Activated T-helper 1 cell treated with Interleukin-2 at 50 U/mL for 16 hours (primary cell): ENCODE measurements around the gene XYLT1.
"Not testable (repeated sequence)": the region's sequence is repeated elsewhere in the genome, so short reads cannot be mapped to it uniquely, and the experiment has no call there.

Experiments
- DNase-seq: peaks from one replicate; pipeline ENCODE4 v3.0.0-alpha.2; 2020; ENCODE audit warnings: low read depth

The XYLT1 gene

GRCh38 chr16:17307504-17307903 lies 163.3 kb downstream of the XYLT1 start:
- DNase-seq = no peak

DNA sequence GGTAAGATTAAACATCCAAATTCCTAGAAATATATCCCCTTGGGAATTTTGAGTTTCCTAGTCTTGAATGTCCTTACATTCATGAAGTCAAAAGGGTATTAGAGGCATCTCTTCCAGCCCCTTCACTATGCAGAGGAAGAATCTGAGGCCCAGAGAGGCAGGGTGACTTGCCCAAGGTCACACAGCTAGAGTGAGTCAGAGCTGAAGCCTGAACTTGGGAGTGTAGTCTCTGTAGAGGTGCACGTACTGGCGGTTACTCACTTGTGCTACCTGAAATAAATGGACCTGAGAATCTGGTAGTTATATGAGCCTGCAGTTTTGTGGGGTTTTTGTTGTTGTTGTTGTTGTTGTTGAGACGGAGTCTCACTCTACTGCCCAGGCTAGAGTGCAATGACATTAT lies 164.0 kb downstream of the XYLT1 start:
- DNase-seq = no peak

DNA sequence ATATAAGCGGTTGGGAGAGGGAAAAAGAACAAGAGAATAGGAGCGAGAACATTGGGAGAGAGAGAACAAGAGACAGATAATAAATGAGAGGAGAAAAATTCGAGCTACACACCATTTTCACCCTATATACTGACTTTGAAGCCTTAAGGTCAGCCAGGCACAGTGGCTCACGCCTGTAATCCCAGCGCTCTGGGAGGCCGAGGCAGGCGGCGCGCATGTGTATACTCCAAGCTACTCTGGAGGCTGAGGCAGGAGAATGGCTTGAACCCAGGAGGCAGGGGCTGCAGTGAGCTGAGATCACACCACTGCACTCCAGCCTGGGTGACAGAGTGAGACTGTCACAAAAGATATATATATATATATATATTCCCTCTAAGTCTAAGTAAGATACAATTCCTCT lies 164.5 kb downstream of the XYLT1 start:
- not testable (repeated sequence) for DNase-seq

- DNase-seq = no peak
Measured at GRCh38 chr16:17305694-17306093, 165.1 kb downstream of the XYLT1 start.

- DNase-seq = no peak
Measured at GRCh38 chr16:17304491-17305119, 166.2 kb downstream of the XYLT1 start.

- DNase-seq = no peak
Measured at GRCh38 chr16:17304106-17304490, 166.7 kb downstream of the XYLT1 start.

GRCh38 chr16:17303101-17303500 lies 167.7 kb downstream of the XYLT1 start:
- no peak for DNase-seq

DNA sequence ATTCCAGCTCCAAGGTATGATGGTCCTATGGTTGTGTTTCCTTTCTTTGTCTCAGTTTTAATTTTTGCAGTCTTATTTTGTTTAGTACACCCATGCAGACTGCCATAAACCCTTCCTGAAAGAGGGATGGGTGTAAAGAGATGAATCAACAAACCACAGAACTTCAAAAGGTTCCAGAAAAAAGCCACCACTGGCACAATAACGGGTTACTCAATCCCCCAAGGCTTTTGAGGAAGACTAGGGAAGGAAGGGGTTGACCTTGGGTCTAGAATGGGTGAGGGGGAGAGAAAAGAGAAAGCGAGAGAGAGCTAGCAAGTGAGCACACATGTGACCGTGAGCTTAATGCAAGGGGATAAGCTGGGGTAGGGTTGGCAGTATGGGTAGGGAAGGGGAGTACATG lies 168.1 kb downstream of the XYLT1 start:
- DNase-seq = no peak

DNA sequence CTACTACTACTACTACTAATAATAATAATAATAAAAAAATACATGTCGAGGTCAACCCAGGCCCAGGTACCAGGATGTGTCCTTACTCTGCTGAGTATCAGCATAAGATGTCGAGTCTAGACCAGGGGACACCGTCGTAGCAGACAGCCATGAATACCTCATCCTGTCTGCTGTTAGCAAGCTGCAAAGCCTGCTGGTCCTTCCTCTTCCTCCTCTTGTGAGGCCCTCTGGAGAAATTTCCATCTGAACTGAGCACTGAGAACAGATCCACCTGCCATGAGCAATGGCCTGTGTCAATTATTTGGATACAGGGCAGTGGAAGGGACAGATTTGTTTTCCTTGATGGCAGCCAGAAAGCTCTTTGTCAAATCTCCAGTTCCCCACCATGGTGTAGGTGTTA lies 168.5 kb downstream of the XYLT1 start:
- no peak for DNase-seq

DNA sequence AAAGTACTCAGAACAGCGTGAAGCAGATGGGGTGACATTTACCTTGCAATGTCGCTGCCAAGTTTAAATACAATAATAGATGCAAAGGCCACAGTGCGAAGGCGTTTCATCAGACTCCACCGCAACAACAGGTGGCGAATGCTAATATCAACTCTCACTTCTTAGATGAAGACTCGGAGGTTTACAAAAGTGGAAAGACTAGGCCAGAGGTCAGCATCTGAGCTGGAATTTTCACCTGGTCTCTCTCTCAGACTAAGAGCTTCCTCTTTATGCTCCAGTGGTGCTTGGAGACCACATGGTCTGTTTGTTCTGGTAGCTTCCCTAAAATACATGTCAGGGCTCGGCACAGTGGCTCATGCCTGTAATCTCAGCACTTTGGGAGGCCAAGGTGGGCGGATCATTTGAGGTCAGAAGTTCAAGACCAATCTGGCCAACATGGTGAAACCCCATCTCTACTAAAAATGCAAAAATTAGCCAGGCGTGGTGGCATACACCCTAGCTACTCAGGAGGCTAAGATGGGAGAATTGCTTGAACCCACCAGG lies 169.1 kb downstream of the XYLT1 start:
- no peak for DNase-seq

- DNase-seq = no peak
Measured at GRCh38 chr16:17301184-17301583, 169.6 kb downstream of the XYLT1 start.

DNA sequence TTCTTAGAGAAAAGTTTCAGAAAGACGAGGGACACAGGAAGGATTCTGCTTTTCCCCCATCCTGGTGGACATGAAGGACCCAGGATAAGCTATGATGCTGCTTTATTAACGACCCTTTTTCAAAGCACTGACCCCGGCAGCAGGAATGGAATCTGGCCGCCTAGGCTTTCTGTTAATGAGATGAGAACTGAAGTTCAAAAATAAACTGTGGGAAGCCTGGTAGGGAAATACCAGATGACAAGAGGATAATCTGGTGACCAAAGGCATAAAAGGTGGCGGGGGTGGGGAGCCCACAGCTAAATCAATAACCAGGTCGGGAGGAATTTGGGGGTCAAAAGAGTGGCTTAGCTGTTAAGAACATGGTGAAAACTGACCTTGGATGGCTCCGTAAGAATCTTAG lies 171.0 kb downstream of the XYLT1 start:
- DNase-seq = no peak

DNA sequence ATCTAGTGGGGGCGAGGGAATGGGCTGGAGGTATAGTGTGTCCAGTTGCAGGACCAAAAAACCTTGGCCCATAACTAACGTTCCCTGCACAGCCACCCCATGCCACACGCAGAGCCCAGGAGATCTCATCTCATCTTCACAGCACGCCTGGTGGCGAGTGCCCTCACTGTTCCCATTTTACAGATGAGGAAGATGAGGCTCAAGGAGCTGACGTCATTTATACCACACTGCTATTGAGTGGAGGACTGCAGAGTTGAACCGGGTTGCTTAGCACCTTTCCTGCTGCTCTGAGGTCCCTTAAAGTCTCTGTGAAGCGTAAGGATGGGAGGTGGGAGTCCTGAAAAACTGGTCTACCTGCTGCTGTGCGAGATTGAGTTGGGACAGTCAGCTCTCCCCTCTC lies 172.5 kb downstream of the XYLT1 start:
- DNase-seq = no peak

DNA sequence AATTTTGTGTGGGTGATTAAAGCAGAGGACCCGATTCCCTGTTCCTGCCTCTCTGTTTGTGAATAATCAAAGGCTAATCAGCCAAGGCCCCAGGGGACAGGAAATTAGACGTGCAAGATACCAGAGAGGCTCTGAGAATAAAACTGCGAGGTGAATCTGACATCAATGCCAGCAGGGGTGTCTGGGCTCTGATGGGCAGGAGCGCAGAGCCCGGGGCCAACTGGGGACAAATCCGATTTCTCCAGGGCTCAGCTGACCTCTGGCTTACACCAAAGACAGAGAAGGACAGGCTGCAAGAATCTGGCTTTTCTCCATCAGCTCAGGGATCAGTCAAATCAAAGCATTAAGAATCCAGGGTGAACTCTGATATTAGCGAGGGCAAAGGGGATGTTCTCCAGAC lies 174.3 kb downstream of the XYLT1 start:
- no peak for DNase-seq

DNA sequence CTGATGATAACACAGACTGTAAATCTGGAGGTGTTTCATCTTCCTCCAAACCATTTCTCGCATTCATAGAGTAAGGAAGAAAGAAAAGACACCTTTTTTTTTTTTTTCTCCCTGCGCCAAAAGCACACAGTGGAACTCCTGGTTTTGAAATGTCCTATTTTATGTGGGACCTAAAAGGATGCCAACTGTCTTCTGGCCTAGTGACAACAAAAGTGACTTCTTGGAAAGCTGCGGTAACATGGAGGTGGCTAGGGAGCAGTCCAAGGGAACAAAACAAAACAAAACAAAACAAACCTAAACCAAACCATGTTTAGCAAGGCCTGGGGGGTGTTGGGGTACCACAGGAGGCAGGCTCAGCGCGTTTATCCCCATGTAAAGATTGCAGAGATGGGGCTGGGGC lies 174.8 kb downstream of the XYLT1 start:
- no peak for DNase-seq

DNA sequence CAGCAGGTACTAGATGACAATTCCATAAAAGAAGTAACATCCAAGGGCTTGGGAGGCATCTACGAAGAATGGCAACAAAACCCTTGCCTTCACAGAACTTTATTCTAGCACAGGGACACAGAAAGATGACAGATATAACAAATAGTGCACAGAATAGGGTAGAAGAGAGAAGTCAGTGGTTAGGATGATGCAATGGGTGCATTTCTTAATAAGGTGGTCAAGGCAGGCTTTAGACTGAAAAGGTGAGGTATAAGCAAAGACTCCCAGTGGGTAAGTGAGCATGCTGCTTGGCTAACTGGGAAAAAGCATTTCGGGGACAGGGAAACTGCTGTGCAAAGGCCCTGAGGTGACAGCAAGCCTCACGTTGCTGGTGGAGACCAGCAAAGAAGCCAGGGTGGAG lies 175.9 kb downstream of the XYLT1 start:
- no peak for DNase-seq

DNA sequence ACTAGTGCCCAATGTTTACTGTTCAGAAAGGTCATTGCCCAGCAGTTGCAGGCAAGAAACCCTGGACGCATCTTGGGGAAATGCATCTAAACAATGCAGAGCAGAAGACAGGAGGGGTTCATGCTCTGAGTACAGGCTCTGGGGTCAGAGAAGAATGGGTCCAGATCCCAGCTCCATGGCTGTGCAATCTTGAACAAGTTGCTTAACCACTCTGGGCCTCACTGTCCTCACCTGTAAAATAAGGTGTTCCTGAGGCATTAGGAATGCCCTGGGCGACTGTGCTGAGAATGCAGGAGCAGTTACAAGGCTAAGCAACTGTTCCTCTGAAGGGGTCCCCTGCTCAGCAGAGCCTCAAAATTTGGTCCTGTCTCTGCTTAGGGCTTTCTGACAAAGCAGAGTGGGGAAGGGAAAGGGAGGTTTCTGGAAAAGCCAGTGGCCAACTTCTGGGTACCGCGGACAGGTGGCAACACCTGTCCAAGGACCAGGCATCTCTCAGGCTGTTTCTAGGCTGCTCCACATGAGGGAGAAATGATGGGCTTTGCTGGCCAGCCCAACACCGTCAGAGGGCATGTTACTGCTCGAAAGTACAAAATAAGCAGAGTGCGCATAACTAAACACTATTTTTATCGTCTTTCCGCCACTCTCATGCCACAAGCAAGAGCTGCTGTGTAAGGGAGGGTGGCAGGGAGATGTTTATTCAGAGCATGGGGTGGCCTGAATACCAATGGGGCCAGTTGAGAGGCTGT lies 176.8 kb downstream of the XYLT1 start:
- no peak for DNase-seq

DNA sequence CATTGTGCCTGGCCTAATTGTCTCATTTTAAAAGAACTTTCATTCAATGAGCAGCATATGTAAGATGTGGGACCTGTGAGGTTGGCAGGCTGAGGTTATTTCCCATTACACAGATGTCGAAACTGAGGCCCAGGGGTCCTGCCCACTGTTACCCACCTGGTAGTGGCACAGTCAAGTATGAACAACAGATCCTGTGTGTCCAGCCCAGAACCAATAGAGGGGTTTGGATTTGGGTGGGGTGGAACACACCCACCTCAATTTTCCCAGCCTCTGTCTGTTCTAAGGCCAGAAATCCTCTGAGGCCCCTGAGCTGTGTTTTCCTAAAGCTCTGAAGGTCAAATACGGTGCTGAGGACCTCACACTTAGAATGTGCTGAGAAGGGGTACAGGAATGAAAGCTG lies 179.5 kb downstream of the XYLT1 start:
- no peak for DNase-seq

GRCh38 chr16:17289674-17290635 lies 180.8 kb downstream of the XYLT1 start:
- no peak for DNase-seq

- no peak for DNase-seq
Measured at GRCh38 chr16:17289050-17289449, 181.7 kb downstream of the XYLT1 start.

- no peak for DNase-seq
Measured at GRCh38 chr16:17287166-17287800, 183.5 kb downstream of the XYLT1 start.

- no peak for DNase-seq
Measured at GRCh38 chr16:17286443-17286842, 184.3 kb downstream of the XYLT1 start.
